ENCODE measurements around the gene ANO1.

Gene ANO1

GRCh38 chr11:70153133-70153727 lies 75.1 kb downstream of the ANO1 start:
- Histone ChIP-seq H3K79me2 (ENCODE audit: control insufficient read depth, insufficient read depth, low read length) (no peaks in the 10 kb centered on the region), H3K79me1 (ENCODE audit: low read length) (no peaks in the 10 kb centered on the region), H3K18ac (ENCODE audit: low read length) (no peak overlapping the region), H3K4me1 (ENCODE audit: control insufficient read depth, low read depth, low read length) (no peaks in the 10 kb centered on the region), H3K36me3 (ENCODE audit: control insufficient read depth, insufficient read depth, low read length) (no peaks in the 10 kb centered on the region), H3K4me3 (ENCODE audit: low read length) (no peak overlapping the region), H2BK15ac (replicated peaks; ENCODE audit: low read depth) (no peak overlapping the region), H4K8ac (ENCODE audit: low read depth, low read length) (no peak overlapping the region), H2BK120ac (ENCODE audit: low read depth, low read length) (no peak overlapping the region), H3K23ac (ENCODE audit: low read length) (no peak overlapping the region), H3K9ac (ENCODE audit: low read length) (no peak overlapping the region), H3K56ac (ENCODE audit: low read length) (no peak overlapping the region), H2AK5ac (ENCODE audit: low read length) (no peak overlapping the region), H3K27me3 (ENCODE audit: insufficient read depth, low read length, poor library complexity) (no peaks in the 10 kb centered on the region), H3K27ac (ENCODE audit: low read depth, low read length) (no peak overlapping the region), H3K4ac (ENCODE audit: low read depth, low read length) (no peak overlapping the region), H4K5ac (ENCODE audit: low read length) (no peak overlapping the region), H3K4me2 (ENCODE audit: low read length) (no peak overlapping the region), H2BK5ac (ENCODE audit: low read length) (no peak overlapping the region)
- DNase-seq = no peak
- WGBS (ENCODE audit: extremely low coverage, insufficient coverage, low lambda C conversion rate) = no CpG with 5 or more reads among the region's 7 CpGs

DNA sequence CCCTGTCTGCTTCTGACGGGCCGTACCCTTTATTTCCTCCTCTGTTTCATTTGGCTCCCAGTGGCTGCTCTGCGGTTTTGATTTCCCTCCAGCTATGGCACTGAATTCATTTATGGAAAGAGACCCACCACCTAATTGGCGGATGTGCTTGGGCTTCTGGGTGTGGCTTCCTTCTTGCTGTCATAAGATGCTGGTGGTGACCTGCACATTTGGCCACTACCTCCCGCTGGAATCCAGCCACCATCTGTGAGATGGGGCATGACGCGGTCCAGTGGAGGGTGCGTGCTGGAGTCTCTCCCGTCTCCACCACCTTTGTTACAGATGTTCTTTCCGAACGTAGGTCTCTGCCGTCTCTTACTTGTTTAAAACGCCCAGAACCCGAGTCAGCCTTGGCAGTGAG lies 77.3 kb downstream of the ANO1 start:
- Histone ChIP-seq H3K36me3 (ENCODE audit: control insufficient read depth, insufficient read depth, low read length) (no peaks in the 10 kb centered on the region), H2AK5ac (ENCODE audit: low read length) (no peak overlapping the region), H3K18ac (ENCODE audit: low read length) (no peak overlapping the region), H3K23ac (ENCODE audit: low read length) (no peak overlapping the region), H3K27me3 (ENCODE audit: insufficient read depth, low read length, poor library complexity) (no peaks in the 10 kb centered on the region), H4K5ac (ENCODE audit: low read length) (no peak overlapping the region), H3K56ac (ENCODE audit: low read length) (no peak overlapping the region), H3K4me1 (ENCODE audit: control insufficient read depth, low read depth, low read length) (no peaks in the 10 kb centered on the region), H2BK5ac (ENCODE audit: low read length) (no peak overlapping the region), H3K79me1 (ENCODE audit: low read length) (no peaks in the 10 kb centered on the region), H3K79me2 (ENCODE audit: control insufficient read depth, insufficient read depth, low read length) (no peaks in the 10 kb centered on the region), H2BK15ac (replicated peaks; ENCODE audit: low read depth) (no peak overlapping the region), H3K27ac (ENCODE audit: low read depth, low read length) (no peak overlapping the region), H3K4me3 (ENCODE audit: low read length) (no peak overlapping the region), H2BK120ac (ENCODE audit: low read depth, low read length) (no peak overlapping the region), H3K4ac (ENCODE audit: low read depth, low read length) (no peak overlapping the region), H3K4me2 (ENCODE audit: low read length) (no peak overlapping the region), H3K9ac (ENCODE audit: low read length) (no peak overlapping the region), H4K8ac (ENCODE audit: low read depth, low read length) (no peak overlapping the region)
- DNase-seq = no peak
- WGBS (ENCODE audit: extremely low coverage, insufficient coverage, low lambda C conversion rate) = no CpG with 5 or more reads among the region's 14 CpGs

GRCh38 chr11:70156291-70157037 lies 78.3 kb downstream of the ANO1 start:
- H3K36me3 ChIP-seq (ENCODE audit: control insufficient read depth, insufficient read depth, low read length) = no peaks in the 10 kb centered on the region
- H3K4me3 ChIP-seq (ENCODE audit: low read length) = no peak overlapping the region
- H3K4ac ChIP-seq (ENCODE audit: low read depth, low read length) = no peak overlapping the region
- H3K18ac ChIP-seq (ENCODE audit: low read length) = no peak overlapping the region
- no peak overlapping the region for H3K23ac ChIP-seq (ENCODE audit: low read length)
- H3K56ac ChIP-seq (ENCODE audit: low read length) = no peak overlapping the region
- no peak overlapping the region for H2BK15ac ChIP-seq (replicated peaks; ENCODE audit: low read depth)
- no peak for DNase-seq
- WGBS (ENCODE audit: extremely low coverage, insufficient coverage, low lambda C conversion rate) = no CpG with 5 or more reads among the region's 18 CpGs
- H4K5ac ChIP-seq (ENCODE audit: low read length) = no peak overlapping the region
- no peaks in the 10 kb centered on the region for H3K79me1 ChIP-seq (ENCODE audit: low read length)
- no peaks in the 10 kb centered on the region for H3K79me2 ChIP-seq (ENCODE audit: control insufficient read depth, insufficient read depth, low read length)
- H3K27ac ChIP-seq (ENCODE audit: low read depth, low read length) = no peak overlapping the region
- H2BK120ac ChIP-seq (ENCODE audit: low read depth, low read length) = no peak overlapping the region
- H3K9ac ChIP-seq (ENCODE audit: low read length) = no peak overlapping the region
- H2AK5ac ChIP-seq (ENCODE audit: low read length) = no peak overlapping the region
- H3K4me2 ChIP-seq (ENCODE audit: low read length) = no peak overlapping the region
- no peaks in the 10 kb centered on the region for H3K4me1 ChIP-seq (ENCODE audit: control insufficient read depth, low read depth, low read length)
- H4K8ac ChIP-seq (ENCODE audit: low read depth, low read length) = no peak overlapping the region
- no peak overlapping the region for H2BK5ac ChIP-seq (ENCODE audit: low read length)
- no peaks in the 10 kb centered on the region for H3K27me3 ChIP-seq (ENCODE audit: insufficient read depth, low read length, poor library complexity)

- Histone ChIP-seq H3K79me1 (ENCODE audit: low read length) (no peaks in the 10 kb centered on the region), H3K4ac (ENCODE audit: low read depth, low read length) (no peak overlapping the region), H3K79me2 (ENCODE audit: control insufficient read depth, insufficient read depth, low read length) (no peaks in the 10 kb centered on the region), H2BK15ac (replicated peaks; ENCODE audit: low read depth) (no peak overlapping the region), H2AK5ac (ENCODE audit: low read length) (no peak overlapping the region), H3K4me3 (ENCODE audit: low read length) (no peak overlapping the region), H4K8ac (ENCODE audit: low read depth, low read length) (no peak overlapping the region), H3K56ac (ENCODE audit: low read length) (no peak overlapping the region), H3K4me2 (ENCODE audit: low read length) (no peak overlapping the region), H2BK120ac (ENCODE audit: low read depth, low read length) (no peak overlapping the region), H3K23ac (ENCODE audit: low read length) (no peak overlapping the region), H3K4me1 (ENCODE audit: control insufficient read depth, low read depth, low read length) (no peaks in the 10 kb centered on the region), H3K18ac (ENCODE audit: low read length) (no peak overlapping the region), H4K5ac (ENCODE audit: low read length) (no peak overlapping the region), H2BK5ac (ENCODE audit: low read length) (no peak overlapping the region), H3K9ac (ENCODE audit: low read length) (no peak overlapping the region), H3K36me3 (ENCODE audit: control insufficient read depth, insufficient read depth, low read length) (no peaks in the 10 kb centered on the region), H3K27ac (ENCODE audit: low read depth, low read length) (no peak overlapping the region), H3K27me3 (ENCODE audit: insufficient read depth, low read length, poor library complexity) (no peaks in the 10 kb centered on the region)
- peak; percentile 77 for DNase-seq
- no CpG with 5 or more reads among the region's 8 CpGs for WGBS (ENCODE audit: extremely low coverage, insufficient coverage, low lambda C conversion rate)
These were observed 80.1 kb downstream of the ANO1 start for GRCh38 chr11:70158201-70158600.

GRCh38 chr11:70158757-70159389 lies 80.8 kb downstream of the ANO1 start:
- H3K23ac ChIP-seq (ENCODE audit: low read length) = no peak overlapping the region
- no peak for DNase-seq

More at GRCh38 chr11:70158757-70159389, 80.8 kb downstream of the ANO1 start:
- no peak overlapping the region for H2BK120ac ChIP-seq (ENCODE audit: low read depth, low read length)
- no peak overlapping the region for H3K18ac ChIP-seq (ENCODE audit: low read length)
- no peak overlapping the region for H4K8ac ChIP-seq (ENCODE audit: low read depth, low read length)
- no peak overlapping the region for H2BK15ac ChIP-seq (replicated peaks; ENCODE audit: low read depth)
- H3K4me2 ChIP-seq (ENCODE audit: low read length) = no peak overlapping the region
- H3K4ac ChIP-seq (ENCODE audit: low read depth, low read length) = no peak overlapping the region
- no peaks in the 10 kb centered on the region for H3K79me1 ChIP-seq (ENCODE audit: low read length)
- H3K9ac ChIP-seq (ENCODE audit: low read length) = no peak overlapping the region
- no peaks in the 10 kb centered on the region for H3K79me2 ChIP-seq (ENCODE audit: control insufficient read depth, insufficient read depth, low read length)
- H3K4me3 ChIP-seq (ENCODE audit: low read length) = no peak overlapping the region
- H3K36me3 ChIP-seq (ENCODE audit: control insufficient read depth, insufficient read depth, low read length) = no peaks in the 10 kb centered on the region
- no peaks in the 10 kb centered on the region for H3K4me1 ChIP-seq (ENCODE audit: control insufficient read depth, low read depth, low read length)
- H3K27ac ChIP-seq (ENCODE audit: low read depth, low read length) = no peak overlapping the region
- no peak overlapping the region for H4K5ac ChIP-seq (ENCODE audit: low read length)
- no peak overlapping the region for H3K56ac ChIP-seq (ENCODE audit: low read length)
- H2AK5ac ChIP-seq (ENCODE audit: low read length) = no peak overlapping the region
- no CpG with 5 or more reads among the region's 14 CpGs for WGBS (ENCODE audit: extremely low coverage, insufficient coverage, low lambda C conversion rate)
- H2BK5ac ChIP-seq (ENCODE audit: low read length) = no peak overlapping the region
- no peaks in the 10 kb centered on the region for H3K27me3 ChIP-seq (ENCODE audit: insufficient read depth, low read length, poor library complexity)
